Neural cell (in vitro differentiated cells): ENCODE results near the gene PALD1.

Source experiments
- EZH2 ChIP-seq: fragments of 200-600, 300-800 bp; shearing (Covaris generic), sonication (generic); IDR thresholded peaks from 2 replicates; pipeline ENCODE4 v1.6.1; 2014; ENCODE audit warnings: antibody characterized with exemption, low read length, borderline replicate concordance, mild to moderate bottlenecking; ENCODE audit not compliant: insufficient read depth, poor library complexity, severe bottlenecking
- RAD21 ChIP-seq: fragments of 450-650 bp; conservative IDR thresholded peaks from 2 replicates; pipeline ENCODE4 v1.6.1; 2014; ENCODE audit warnings: antibody characterized with exemption, mild to moderate bottlenecking, moderate library complexity
- TAF1 ChIP-seq: IDR thresholded peaks from 2 replicates; pipeline ENCODE4 v1.6.1; 2012; ENCODE audit warnings: low read depth
- TF ChIP-seq, protein P1 (sequence below): fragments of 450-650 bp; IDR thresholded peaks from 2 replicates; pipeline ENCODE4 v1.5.1; 2014; ENCODE audit warnings: antibody characterized with exemption, mild to moderate bottlenecking, moderate library complexity; ENCODE audit not compliant: poor library complexity, severe bottlenecking
- TF ChIP-seq, protein P2 (sequence below): IDR thresholded peaks from 2 replicates; pipeline ENCODE4 v1.6.1; 2012; ENCODE audit warnings: borderline replicate concordance

GRCh38 chr10:70535451-70535850 is 56.9 kb downstream of the PALD1 start:
- TF ChIP-seq, protein P1, sequence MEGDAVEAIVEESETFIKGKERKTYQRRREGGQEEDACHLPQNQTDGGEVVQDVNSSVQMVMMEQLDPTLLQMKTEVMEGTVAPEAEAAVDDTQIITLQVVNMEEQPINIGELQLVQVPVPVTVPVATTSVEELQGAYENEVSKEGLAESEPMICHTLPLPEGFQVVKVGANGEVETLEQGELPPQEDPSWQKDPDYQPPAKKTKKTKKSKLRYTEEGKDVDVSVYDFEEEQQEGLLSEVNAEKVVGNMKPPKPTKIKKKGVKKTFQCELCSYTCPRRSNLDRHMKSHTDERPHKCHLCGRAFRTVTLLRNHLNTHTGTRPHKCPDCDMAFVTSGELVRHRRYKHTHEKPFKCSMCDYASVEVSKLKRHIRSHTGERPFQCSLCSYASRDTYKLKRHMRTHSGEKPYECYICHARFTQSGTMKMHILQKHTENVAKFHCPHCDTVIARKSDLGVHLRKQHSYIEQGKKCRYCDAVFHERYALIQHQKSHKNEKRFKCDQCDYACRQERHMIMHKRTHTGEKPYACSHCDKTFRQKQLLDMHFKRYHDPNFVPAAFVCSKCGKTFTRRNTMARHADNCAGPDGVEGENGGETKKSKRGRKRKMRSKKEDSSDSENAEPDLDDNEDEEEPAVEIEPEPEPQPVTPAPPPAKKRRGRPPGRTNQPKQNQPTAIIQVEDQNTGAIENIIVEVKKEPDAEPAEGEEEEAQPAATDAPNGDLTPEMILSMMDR: no peak
- TF ChIP-seq TAF1 (no peak), RAD21 (no peak), EZH2 (no peak)
- TF ChIP-seq, protein P2, sequence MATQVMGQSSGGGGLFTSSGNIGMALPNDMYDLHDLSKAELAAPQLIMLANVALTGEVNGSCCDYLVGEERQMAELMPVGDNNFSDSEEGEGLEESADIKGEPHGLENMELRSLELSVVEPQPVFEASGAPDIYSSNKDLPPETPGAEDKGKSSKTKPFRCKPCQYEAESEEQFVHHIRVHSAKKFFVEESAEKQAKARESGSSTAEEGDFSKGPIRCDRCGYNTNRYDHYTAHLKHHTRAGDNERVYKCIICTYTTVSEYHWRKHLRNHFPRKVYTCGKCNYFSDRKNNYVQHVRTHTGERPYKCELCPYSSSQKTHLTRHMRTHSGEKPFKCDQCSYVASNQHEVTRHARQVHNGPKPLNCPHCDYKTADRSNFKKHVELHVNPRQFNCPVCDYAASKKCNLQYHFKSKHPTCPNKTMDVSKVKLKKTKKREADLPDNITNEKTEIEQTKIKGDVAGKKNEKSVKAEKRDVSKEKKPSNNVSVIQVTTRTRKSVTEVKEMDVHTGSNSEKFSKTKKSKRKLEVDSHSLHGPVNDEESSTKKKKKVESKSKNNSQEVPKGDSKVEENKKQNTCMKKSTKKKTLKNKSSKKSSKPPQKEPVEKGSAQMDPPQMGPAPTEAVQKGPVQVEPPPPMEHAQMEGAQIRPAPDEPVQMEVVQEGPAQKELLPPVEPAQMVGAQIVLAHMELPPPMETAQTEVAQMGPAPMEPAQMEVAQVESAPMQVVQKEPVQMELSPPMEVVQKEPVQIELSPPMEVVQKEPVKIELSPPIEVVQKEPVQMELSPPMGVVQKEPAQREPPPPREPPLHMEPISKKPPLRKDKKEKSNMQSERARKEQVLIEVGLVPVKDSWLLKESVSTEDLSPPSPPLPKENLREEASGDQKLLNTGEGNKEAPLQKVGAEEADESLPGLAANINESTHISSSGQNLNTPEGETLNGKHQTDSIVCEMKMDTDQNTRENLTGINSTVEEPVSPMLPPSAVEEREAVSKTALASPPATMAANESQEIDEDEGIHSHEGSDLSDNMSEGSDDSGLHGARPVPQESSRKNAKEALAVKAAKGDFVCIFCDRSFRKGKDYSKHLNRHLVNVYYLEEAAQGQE: no peak
